Heart left ventricle (tissue), 16 donors: Measurements from ENCODE around the gene SERF2. TPM values are rescaled to one million over a fixed set of nuclear protein-coding genes. Genes with fewer than 3 reads are reported as not detected.
A peak's percentile ranks its signal among the peaks of the same experiment; 100 is the strongest.

Experiments
- ATAC-seq, 4 donors: fragments of 200-7000 bp; cut with Tn5 transposase; one replicate each; pipeline ENCODE4 v1.9.1; 2020 to 2022; ENCODE audit warnings: moderate library complexity in 4 of 4, mild to moderate bottlenecking in 3 of 4, moderate number of reproducible peaks in 1 of 4
- DNase-seq, 5 donors: peaks; one replicate each; pipeline ENCODE4 v3.0.0-alpha.2; 2020
- H3K27ac ChIP-seq, 12 donors: fragments of 200-600 bp; sonication (generic) in 4 of 12; one replicate each; pipeline versions ENCODE4 v1.5.0 to v1.8.0; 2016 to 2022; ENCODE audit warnings: mild to moderate bottlenecking in 2 of 12
- H3K27me3 ChIP-seq, 9 donors: fragments of 200-600 bp; sonication (generic) in 2 of 9; one replicate each; pipeline versions ENCODE4 v1.5.1 to v1.8.0; 2016 to 2022; ENCODE audit warnings: mild to moderate bottlenecking in 3 of 9
- H3K36me3 ChIP-seq, 9 donors: fragments of 200-600 bp; sonication (generic) in 2 of 9; one replicate each; pipeline versions ENCODE4 v1.5.0 to v1.8.0; 2018 to 2022; ENCODE audit warnings: mild to moderate bottlenecking in 2 of 9
- H3K4me1 ChIP-seq, 12 donors: fragments of 200-600 bp; sonication (generic) in 4 of 12; one replicate each; pipeline versions ENCODE4 v1.5.0 to v1.8.0; 2016 to 2022; ENCODE audit warnings: mild to moderate bottlenecking in 3 of 12
- H3K4me3 ChIP-seq, 12 donors: fragments of 200-600 bp; sonication (generic) in 4 of 12; one replicate each; pipeline versions ENCODE4 v1.5.0 to v1.8.0; 2017 to 2022; ENCODE audit warnings: mild to moderate bottlenecking in 9 of 12, moderate library complexity in 4 of 12
- H3K9me3 ChIP-seq, 12 donors: fragments of 200-600 bp; sonication (generic) in 4 of 12; one replicate each; pipeline versions ENCODE4 v1.5.0 to v1.8.0; 2016 to 2022; ENCODE audit warnings: mild to moderate bottlenecking in 1 of 12
- POLR2A ChIP-seq, 2 donors: fragments of 450-650 bp; IDR thresholded peaks; one replicate each; pipeline ENCODE4 v1.6.1; 2017; ENCODE audit warnings: antibody characterized with exemption in 2 of 2, mild to moderate bottlenecking in 2 of 2, moderate library complexity in 2 of 2
- WGBS, 4 donors: extraction: QIAGEN DNeasy Blood & Tissue Kit in 2 of 4; methylation state at CpG; one replicate each; pipeline versions ENCODE4 v1.1.5 to v1.1.7; 2013 to 2018; 5-methylcytosine and 5-hydroxymethylcytosine counted together
- intact Hi-C, 10 donors: fragments of 100-400 bp; cut with DNase I; formaldehyde crosslinking; loops; one replicate each; pipeline versions ENCODE4 v1.11.1 to v1.14.2; 2022
- polyA plus RNA-seq, 2 donors: library from polyadenylated mRNA; stranded (reverse); fragments of 200-250 nt; gene quantifications; one replicate each; pipeline ENCODE4 v1.2.3, GENCODE V29; 2013
- total RNA-seq, 9 donors: library from RNA; depleted of rRNA in 2 of 9; stranded (reverse); fragments of >200 nt in 2 of 9; fragmentation: NEBNext Ultra II Directional in 3 of 9; extraction: Animal tissue kit (Norgen Biotek cat#: 25700) in 3 of 9; gene quantifications; one replicate each; pipeline versions ENCODE4 v1.1.0 to v1.2.4, GENCODE V29; 2016 to 2023
- TF ChIP-seq, protein P1 (sequence below), 12 donors: fragments of 200-600 bp; sonication (generic) in 4 of 12; IDR thresholded peaks; one replicate each; pipeline versions ENCODE4 v1.5.0 to v1.8.0; 2018 to 2022; ENCODE audit warnings: antibody characterized with exemption in 12 of 12, mild to moderate bottlenecking in 5 of 12
- donor health status: ischemic (EF 13 %, LVEDD 7.1; RV severe dilation, severe dysfunction).
- donor health status: healthy with polysubstance abuse.
- donor health status: DM: no; HTN: yes; CAD: no.
- donor health status: DM: no; HTN: no; CAD: no.
- donor health status: ischemic (EF 25% LVEDD 6.9; RV normal size, moderate dysfunction).
- donor health status: ischemic (EF 25% LVEDD 5.7; RV mildly dilated, moderate dysfunction).
- donor health status: healthy.
- donor health status: DM: yes; HTN: yes; CAD: no.
- donor health status: ischemic (EF 35%, LVEDD 5.7; RV mildly dilated, moderate dysfunction).
- donor health status: nonischemic (EF 11% LVEDD 7.7; RV severe dilation, severe dysfunction).
- donor health status: DM: yes; HTN: yes; CAD: no.
- donor health status: PGD.
- donor health status: ischemic (EF 29% LVEDD 5.4; RV normal size, mild dysfunction).
- donor health status: nonischemic (EF 23%, LVEDD 6.1; RV moderate dilation, normal function).

SERF2 gene
- total and polyA plus RNA-seq, 11 donors, result 705 to 4,156 (median 955) TPM

DNA sequence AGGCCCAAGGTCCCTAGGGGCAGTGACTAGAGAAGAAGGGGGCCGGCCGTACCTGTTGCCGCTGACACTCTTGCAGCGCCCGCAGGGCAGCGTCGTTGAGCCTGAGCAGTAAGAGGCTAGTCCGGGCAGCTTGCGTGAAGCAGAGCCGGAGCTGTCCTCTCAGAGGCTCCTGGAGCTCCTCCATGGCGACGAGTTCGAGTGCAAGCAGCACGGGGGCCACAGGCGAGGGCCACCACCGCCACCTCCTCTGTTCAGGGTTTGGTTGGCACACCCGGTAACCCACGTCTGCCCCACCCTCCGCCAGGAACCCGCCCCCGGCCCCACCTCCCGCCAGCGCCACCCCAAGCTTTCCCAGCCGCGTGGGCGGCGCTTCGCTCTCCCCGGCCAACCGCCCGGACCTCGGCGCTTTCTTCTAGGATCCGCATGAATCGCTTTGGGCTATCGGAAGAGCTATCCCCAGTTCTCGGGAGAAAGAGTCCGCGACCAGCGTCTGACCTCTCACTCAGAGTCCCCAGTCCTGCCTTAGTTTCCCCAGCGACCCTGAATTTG lies 15.3 kb upstream of the SERF2 start, which contains the start of gene ELL3:
ELL3 (minus strand) TSS at position 249 of the 549 bp plus-strand sequence; CDS start at position 184, 65 bp downstream.
- no peaks in the 10 kb centered on the region for H3K27me3 ChIP-seq
- peaks cover 0 to 30% (median 21%) of the 10 kb centered on the region in 9 donors for H3K36me3 ChIP-seq
- peak in 1 of 2 donors; percentile 18 for TF ChIP-seq POLR2A (IDR thresholded peaks at IDR 0.05)
- TF ChIP-seq, protein P1, sequence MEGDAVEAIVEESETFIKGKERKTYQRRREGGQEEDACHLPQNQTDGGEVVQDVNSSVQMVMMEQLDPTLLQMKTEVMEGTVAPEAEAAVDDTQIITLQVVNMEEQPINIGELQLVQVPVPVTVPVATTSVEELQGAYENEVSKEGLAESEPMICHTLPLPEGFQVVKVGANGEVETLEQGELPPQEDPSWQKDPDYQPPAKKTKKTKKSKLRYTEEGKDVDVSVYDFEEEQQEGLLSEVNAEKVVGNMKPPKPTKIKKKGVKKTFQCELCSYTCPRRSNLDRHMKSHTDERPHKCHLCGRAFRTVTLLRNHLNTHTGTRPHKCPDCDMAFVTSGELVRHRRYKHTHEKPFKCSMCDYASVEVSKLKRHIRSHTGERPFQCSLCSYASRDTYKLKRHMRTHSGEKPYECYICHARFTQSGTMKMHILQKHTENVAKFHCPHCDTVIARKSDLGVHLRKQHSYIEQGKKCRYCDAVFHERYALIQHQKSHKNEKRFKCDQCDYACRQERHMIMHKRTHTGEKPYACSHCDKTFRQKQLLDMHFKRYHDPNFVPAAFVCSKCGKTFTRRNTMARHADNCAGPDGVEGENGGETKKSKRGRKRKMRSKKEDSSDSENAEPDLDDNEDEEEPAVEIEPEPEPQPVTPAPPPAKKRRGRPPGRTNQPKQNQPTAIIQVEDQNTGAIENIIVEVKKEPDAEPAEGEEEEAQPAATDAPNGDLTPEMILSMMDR (IDR thresholded peaks at IDR 0.05), result no peak
- peak; percentile 78 to 89 (median 81) for DNase-seq
- H3K4me1 ChIP-seq, result peaks cover 0 to 26% (median 13%) of the 10 kb centered on the region in 12 donors
- 2 to 5% (median 2%) methylated on average over 14 to 41 of the region's 41 CpGs for WGBS, 4 donors
- peak within 1 kb of the TSS; percentile 43 to 83 (median 69) for H3K4me3 ChIP-seq
- intact Hi-C loops, result no loop called here
- ATAC-seq, result peak; percentile 68 to 90 (median 86)
- H3K9me3 ChIP-seq, result no peaks in the 10 kb centered on the region
- H3K27ac ChIP-seq, result peak within 1 kb of the TSS; percentile 30 to 91 (median 81)

DNA sequence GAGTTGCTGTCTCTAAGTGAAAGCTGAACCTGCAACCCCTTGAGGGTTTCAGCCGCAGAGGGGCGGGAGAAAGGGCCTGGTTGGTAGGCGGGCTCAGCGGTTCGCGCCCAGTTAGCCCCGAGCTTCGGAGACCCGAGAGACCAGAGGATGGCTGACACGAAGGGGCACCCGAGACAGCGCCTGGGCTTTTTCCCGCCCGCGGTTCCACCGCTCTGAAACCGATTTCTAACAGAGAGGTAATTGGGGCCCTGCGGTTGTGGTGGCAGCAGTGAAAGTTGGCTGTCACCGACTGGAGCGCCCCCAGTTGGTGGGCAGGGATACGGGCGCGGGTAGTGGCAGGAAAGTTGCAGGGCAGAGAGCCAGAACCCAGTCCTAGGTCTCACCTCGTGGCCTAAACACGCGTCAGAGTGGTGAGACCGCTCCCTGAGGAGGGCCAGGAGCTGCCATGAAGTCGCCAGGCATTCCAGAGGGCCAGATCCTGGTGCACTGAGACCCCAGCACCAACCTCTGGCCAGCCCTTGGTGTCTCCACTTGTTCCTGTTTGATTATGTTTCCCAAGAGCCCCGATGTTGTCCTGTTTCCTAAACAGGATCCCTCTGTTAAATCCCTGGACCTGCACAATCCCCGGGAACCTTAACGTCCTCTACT lies 14.7 kb upstream of the SERF2 start:
- intact Hi-C loops, result no loop called here
- H3K27me3 ChIP-seq, result no peaks in the 10 kb centered on the region
- peak overlapping the region; percentile 43 to 83 (median 69) for H3K4me3 ChIP-seq
- peaks cover 0 to 22% (median 13%) of the 10 kb centered on the region in 12 donors for H3K4me1 ChIP-seq
- TF ChIP-seq, protein P1 (IDR thresholded peaks at IDR 0.05), result peak; percentile 42 to 86 (median 70)
- TF ChIP-seq POLR2A (IDR thresholded peaks at IDR 0.05), result peak in 1 of 2 donors; percentile 35
- no peaks in the 10 kb centered on the region for H3K9me3 ChIP-seq
- ATAC-seq (peak; percentile 63 to 80 (median 79)), DNase-seq (peak; percentile 71 to 88 (median 80))
- WGBS, 4 donors, result 2 to 5% (median 3%) methylated on average over 13 to 31 of the region's 31 CpGs
- peak overlapping the region; percentile 30 to 91 (median 81) for H3K27ac ChIP-seq
- peaks cover 0 to 24% (median 15%) of the 10 kb centered on the region in 9 donors for H3K36me3 ChIP-seq

DNA sequence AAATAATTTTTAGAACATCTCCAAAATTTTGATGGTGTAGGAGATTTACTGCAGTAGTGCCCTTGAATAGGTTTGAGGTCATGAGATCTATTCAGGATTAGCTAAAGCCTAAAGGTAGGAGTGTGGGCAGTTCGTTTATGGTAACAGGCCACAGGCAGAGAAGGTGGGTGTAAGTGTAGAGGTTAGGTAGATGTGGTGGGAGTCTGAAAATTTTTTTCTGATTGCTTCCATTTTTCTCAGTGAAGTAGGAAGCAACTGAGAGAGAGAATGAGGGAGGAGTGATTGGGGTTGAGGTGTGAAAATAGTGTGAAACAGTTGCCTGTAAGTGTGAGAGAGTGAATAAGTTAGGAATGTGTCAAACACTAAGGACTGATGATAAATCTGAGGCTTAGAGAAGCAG lies 13.1 kb upstream of the SERF2 start:
- DNase-seq (no peak), ATAC-seq (no peak)
- no peak for TF ChIP-seq POLR2A (IDR thresholded peaks at IDR 0.05)
- TF ChIP-seq, protein P1 (IDR thresholded peaks at IDR 0.05), result no peak
- H3K27me3 ChIP-seq, result no peaks in the 10 kb centered on the region
- intact Hi-C loops, result no loop called here
- H3K4me1 ChIP-seq, result peaks cover 0 to 22% (median 13%) of the 10 kb centered on the region in 12 donors
- 87 to 94% (median 90%) methylated on average over 1 of the region's 1 CpG for WGBS, 4 donors
- H3K4me3 ChIP-seq, result no peak overlapping the region
- no peaks in the 10 kb centered on the region for H3K9me3 ChIP-seq
- peaks cover 0 to 9% (median 0%) of the 10 kb centered on the region in 9 donors for H3K36me3 ChIP-seq
- H3K27ac ChIP-seq, result no peak overlapping the region

DNA sequence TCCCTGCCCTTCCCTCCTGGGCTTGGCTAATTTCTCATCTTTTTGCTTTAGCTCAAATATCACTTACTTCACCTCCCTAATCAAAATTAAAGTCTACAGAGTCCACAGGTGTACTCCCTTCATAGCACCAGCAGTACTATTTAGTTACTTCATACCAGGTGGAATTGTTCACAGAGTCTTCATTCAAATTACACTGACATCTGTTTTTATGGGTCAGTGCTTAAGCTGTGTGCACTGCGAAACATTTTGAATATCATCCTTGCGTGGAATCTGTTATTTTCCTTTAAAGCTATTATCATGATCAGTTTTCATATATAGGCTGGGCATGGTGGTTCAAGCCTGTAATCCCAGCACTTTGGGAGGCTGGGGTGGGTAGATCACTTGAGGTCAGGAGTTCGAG lies 2.7 kb upstream of the SERF2 start:
- intact Hi-C loops, result no loop called here
- 96 to 99% (median 98%) methylated on average over 3 of the region's 3 CpGs for WGBS, 4 donors
- peaks cover 0 to 14% (median 11%) of the 10 kb centered on the region in 9 donors for H3K36me3 ChIP-seq
- peaks cover 0 to 22% (median 16%) of the 10 kb centered on the region in 12 donors for H3K4me1 ChIP-seq
- no peak overlapping the region for H3K27ac ChIP-seq
- DNase-seq, result no peak
- H3K27me3 ChIP-seq, result no peaks in the 10 kb centered on the region
- H3K9me3 ChIP-seq, result no peaks in the 10 kb centered on the region
- TF ChIP-seq, protein P1 (IDR thresholded peaks at IDR 0.05), result no peak
- no peak for TF ChIP-seq POLR2A (IDR thresholded peaks at IDR 0.05)
- ATAC-seq, result no peak
- no peak overlapping the region for H3K4me3 ChIP-seq
